HG02759 (cell line): ENCODE results near the gene GNA12.

ENCODE experiments used
- ATAC-seq: cut with Tn5 transposase; IDR thresholded peaks from one replicate; pipeline ENCODE4 v1.9.1; 2021; ENCODE audit warnings: mild to moderate bottlenecking, moderate library complexity; ENCODE audit not compliant: unreplicated experiment

GNA12 gene

GRCh38 chr7:2805213-2805944, 38.7 kb downstream of the GNA12 start:
- no peak for ATAC-seq

DNA sequence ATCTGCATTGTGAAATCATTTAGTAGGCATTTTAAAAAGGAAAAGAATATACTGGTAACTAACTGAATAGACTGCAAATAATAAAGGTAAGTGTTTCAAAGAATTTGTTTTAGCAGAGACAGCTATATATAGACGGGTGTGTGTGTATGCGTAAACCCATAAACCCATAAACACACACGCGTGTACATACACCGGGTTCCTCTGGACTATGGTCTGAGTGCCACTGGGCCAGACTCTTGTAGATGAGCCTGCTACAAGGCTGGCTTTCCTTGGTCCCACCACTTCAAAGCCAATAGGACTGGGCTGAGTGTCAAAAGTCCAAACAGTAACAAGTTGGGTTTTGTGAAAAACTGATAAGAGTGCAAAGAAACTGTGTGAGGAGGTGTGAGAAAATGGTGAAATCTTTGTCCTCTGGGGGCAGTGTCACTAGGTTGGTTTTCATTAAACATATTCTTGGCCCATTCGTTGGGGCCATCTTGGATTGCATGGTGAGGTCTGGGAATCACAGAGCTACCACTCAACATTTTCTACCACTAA, 39.8 kb downstream of the GNA12 start:
- ATAC-seq, result no peak

DNA sequence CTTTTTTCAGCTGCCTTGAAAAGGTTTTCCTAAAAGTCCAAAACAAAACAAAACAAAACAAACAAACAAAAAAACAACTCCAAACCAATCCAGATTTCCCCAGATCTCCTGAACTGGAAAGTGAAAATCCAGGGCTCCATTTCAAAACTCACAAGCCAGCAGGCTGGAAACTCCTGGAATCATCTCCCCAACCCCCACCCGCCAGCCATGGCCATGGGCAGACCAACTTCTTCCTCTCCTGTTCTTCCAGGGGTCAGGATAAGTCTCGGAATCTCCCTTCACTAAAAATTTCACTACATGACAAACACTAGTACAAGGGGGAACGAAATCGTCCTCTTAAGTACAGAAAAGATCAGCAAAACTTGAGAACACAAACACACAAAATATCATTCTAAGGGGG, 40.4 kb downstream of the GNA12 start:
- ATAC-seq, result no peak

GRCh38 chr7:2803342-2803692, 40.8 kb downstream of the GNA12 start:
- no peak for ATAC-seq

- ATAC-seq, result no peak
Observed at GRCh38 chr7:2802504-2803341, 41.4 kb downstream of the GNA12 start.

DNA sequence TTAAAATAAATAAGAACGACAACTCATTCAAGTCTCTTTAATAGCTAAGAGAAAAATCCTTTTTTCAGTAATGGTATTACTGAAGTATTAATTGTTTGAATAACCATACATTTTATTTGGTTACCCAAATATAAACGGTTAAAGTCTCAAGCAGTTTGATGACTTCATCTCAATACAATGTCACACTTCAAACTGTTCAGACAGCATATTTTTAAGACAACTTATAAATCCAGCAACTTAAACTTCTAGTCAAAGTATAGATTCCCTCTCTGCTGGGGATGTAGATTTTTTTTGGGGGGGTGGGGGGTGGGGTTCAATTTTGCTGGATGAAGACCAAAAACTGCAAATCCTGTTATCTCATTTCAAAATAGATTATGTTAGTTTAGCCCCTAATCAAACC, 42.0 kb downstream of the GNA12 start:
- no peak for ATAC-seq

DNA sequence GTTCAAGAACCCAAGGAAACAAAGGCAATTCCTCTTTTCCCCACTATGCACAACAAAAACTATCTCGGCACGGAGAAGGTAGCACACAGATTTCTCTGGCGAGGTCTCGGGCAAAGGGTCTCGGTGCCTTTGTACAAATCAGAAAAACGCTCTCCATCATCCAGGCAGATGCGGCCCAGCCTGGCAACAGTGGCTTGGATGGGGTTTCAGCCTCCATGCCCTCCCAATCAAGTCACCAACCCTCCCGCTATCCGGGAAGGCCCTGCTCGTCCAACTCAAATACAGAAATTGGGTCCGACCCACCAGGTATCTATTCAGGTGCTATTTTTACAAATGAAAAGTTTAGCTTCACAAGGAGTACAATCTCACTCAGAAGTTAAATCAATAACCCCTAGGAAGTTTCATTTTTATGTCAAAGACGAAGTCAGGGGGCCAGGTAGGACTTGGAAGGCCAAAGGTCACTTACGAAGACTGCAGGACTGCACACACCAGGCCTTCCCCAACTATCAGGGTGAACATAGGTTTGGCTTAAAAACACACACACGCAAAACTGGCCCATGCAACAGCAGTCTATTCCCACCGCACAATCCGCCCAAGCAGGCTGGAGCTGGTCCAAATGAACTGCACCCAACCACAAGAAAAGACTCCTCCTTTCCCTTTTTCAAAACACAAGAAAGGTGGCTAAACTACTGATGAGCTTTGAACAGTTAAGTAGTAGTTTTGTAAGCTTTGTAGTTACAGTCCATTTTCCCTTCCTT, 43.0 kb downstream of the GNA12 start:
- no peak for ATAC-seq

DNA sequence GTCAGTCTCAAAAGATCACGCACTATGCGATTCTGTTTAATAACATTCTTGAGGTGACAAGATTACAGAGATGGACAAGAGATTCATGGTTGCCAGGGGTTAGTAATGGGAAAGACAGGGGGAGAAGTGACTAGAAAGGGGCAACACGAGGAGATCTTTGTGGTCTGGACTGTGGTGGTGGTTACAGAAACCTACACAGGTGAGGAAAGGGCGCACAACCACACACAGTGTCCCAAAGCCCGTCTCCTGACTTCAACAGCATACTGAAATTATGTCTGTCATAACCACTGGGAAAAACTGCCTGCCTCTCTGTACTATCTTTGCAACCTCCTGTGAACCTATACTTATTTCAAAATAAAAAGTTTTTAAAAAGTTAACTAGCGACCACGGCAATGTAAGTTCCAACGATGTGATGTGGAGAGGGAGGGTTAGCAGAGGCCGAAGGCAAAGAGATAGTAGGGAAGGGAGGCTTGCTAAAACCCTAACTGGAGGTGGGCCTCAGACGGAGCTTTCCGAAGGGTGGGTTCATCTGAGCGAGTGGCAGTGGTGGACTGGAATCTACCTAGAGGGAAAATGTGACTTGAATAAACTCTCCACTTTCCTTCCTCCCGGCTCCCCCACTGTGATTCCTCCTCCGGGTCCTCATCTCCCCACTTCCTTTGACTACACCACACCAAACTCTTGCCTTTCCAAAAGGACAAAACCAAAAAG, 43.7 kb downstream of the GNA12 start:
- ATAC-seq, result no peak

DNA sequence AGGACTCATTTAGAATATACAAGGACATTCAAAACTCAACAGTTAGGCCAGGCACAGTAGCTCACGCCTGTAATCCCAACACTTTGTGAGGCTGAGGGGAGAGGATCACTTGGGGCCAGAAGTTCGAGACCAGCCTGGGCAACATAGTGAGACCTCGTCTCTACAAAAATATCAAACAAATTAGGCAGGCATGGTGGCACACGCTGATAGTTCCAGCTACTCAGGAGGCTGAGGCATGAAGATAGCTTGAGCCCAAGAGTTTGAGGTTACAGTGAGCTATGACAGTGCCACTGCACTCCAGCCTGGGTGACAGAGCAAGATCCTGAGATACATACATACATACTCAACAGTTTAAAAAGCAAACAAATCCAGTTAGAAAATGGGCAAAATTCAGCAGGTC, 44.9 kb downstream of the GNA12 start:
- no peak for ATAC-seq

DNA sequence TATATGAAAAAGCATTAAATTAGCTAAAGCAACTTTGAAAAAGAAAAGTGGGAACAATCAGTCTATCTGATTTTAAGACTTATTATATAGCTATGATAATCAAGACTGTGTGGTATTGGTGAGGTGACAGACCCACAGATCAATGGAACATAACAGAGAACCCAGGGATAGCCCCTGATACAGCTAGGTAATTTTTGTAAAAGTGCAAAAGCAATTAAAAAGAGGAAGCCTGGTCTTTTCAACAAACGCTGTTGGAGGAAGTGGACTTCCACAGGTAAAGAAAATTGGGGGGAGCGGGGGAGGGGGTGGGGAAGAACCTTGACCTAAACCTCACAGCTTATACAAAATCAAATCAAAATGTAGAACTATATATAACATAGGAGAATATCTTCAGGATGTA, 45.4 kb downstream of the GNA12 start:
- ATAC-seq, result no peak

DNA sequence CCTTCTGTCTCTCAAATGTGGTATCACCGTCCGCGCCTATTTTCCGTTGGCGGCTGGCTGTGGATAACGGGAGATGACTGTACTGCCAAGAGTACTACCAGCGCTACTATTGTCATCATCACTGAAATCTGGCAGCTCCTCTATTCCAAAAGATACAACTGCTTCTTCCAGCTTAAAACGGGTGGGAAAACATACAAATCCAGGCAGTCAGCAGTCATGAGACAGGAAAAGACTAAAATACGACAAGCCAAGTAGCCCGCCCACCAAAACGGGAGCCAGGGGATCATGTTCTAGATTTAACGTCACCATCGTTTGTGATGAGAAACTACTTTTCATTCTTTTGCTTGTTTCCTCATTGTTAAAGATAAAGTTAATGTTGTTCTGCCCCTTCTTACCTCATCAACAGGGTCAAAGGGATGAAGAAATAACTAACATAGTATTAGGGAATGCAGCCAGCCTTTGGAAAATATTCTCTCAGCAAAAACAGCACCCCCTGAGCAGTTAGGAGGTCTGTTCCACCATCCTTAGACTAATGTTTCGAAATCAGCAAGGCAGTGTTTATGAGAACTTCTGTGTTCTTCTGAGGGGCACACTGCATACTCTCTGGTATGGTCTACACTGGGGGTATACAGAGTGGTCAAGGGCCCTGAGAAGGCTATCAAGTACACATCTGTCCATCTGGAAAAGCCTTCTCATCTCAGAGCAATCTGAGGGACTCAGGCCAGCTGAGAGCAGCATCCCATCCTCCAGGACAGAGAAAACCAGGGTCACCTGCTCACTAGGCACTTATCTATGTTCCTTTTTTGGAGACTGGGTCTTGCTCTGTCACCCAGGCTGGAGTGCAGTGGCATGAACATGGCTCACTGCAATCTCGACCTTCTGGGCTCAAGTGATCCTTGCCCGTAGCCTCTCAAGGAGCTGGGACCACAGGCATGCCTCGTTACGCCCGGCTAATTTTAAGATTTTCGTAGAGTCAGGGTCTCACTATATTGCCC, 47.5 kb downstream of the GNA12 start:
- no peak for ATAC-seq

DNA sequence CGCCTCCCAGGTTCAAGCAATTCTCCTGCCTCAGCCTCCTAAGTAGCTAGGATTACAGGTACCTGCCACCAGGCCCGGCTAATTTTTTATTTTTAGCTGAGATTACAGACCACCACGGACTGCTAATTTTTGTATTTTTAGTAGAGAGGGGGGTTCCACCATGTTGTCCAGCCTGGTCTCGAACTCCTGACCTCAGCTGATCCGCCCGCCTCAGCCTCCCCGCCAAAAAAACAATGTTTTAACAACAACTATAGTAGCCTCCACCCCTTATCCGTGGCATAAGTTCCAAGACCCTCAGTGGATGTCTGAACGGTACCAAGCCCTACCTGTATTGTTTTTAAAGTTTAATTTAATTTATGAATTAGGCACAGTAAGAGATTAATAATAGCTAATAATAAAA, 48.2 kb downstream of the GNA12 start:
- no peak for ATAC-seq

DNA sequence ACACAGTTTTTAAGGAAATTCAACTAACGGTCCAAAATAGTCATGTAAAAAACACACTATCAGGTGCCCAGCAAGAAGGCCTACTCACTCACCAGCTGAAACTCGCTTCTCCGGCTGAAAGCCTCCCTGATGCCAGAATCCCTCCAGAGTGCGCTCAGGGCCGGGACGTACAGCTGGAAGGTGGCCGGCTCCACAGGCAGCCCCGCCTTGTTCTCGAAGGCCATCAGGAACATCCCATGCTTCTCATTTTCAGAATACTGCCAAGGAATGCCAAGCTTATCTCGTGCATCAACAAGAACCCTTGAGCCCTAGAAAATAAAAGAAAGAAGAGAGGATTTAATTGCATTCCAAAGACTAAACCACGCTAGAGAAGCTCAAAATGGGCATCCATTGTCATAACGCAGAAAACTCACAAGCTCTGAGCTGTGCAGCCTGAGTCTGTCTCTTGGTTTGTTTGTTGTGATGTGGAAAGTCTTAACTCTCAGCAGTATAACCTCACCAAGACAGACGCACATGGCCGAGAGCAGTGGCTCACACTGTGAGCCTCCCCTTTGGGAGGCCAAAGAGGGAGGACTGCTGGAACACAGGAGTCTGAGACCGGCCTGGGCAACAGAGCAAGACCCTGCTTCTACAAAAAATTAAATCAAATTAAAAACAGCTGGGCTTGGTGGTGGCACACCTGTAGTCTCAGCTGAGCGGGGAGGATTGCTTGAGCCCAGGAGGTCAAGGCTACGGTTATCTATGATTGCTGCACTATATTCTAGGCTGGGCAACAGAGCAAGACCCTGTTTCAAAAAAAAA, 49.1 kb downstream of the GNA12 start:
- no peak for ATAC-seq

- no peak for ATAC-seq
Observed at GRCh38 chr7:2792856-2793487, 51.1 kb downstream of the GNA12 start.

GRCh38 chr7:2792235-2792634, 51.9 kb downstream of the GNA12 start:
- no peak for ATAC-seq

GRCh38 chr7:2791390-2791789, 52.7 kb downstream of the GNA12 start:
- no peak for ATAC-seq

- no peak for ATAC-seq
Observed at GRCh38 chr7:2787251-2787951, 56.7 kb downstream of the GNA12 start.

- no peak for ATAC-seq
Observed at GRCh38 chr7:2786607-2787116, 57.4 kb downstream of the GNA12 start.
